ENCODE measurements around the gene GALNT2.

Gene GALNT2

DNA sequence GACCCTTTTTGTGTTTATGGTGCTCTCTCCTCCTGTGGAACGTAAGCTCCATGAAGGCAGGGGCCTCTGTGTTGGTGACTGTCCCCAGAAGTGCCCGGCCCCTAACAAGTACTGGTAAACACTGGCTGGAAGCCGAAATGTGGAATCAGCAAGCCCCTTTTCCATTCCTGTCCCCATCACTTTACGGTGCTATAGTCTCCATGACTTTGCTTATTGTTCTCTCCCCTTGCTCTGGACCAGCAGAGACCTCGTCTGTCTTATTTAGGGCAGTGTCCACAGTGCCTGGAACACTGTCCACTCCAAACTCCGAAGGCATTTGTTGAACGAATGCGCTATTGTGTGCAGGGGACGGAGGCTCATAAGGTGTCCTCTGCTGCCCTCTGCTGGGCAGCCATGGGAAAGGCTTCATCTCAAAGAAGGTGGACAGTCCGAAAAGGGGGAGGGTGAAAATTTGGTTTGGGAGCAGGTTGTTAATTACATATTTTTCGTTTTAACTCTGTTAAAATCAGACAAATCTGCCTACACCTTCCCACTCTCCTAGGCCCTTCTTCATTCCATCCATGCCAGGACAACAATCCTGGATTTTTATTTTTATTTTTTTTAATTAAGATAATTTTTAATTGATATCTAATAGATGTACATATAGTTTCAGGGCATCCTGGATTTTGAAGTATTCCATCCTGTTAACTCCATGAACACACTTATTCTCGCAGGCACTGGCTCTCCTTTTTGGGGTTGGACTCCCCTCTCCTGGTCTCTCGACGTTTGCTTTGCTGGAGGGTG is 243.5 kb downstream of the GALNT2 start:
- DNase-seq: peak; percentile 60 to 67

DNA sequence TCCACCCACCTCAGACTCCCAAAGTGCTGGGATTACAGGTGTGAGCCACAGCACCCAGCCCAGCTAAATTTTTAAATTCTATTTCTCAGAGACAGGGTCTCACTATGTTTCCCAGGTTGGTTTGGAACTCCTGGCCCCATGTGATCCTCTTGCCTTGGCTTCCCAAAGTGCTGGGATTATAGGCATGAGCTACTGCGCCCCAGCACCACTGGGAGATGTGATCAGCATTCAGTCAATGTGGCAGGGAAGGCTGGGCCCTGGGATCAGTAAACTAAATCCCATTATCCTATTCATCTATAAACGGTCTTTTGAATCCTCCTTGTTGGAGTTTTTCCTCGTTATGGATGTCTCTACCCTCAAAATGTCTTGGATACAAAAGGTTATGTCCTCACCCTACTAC is 245.6 kb downstream of the GALNT2 start:
- no peak for DNase-seq

DNA sequence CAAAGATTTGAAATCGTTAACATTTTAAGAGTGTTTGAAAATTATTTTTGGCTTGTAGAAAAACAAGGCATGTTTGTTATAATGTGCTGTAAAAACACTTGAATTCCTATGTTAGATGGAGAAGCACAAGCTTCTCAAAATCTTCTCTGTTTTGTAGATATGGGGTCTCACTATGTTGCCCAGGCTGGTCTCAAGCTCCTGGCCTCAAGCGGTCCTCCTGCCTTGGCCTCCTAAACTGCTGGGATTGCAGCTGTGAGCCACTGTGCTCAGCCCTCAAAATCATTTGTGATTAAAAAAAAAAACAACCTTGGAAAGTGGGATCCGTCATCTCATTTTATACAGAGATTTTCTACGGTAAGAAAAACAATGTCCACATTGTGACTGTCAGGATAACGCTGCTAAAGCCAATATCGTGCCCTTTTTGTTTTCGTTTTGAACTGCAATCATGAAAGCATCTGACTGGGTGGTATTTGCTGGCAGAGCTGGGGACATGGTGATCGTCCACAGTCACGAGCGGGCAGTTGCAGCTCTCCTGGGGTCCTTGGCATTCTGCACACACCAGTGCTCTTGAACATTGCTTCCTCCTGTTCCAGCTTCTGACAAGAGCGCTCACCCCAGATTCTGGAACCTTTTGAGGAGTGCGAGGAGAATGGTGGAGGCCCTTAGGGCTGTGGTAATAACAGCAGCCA is 246.6 kb downstream of the GALNT2 start:
- no peak for DNase-seq

DNA sequence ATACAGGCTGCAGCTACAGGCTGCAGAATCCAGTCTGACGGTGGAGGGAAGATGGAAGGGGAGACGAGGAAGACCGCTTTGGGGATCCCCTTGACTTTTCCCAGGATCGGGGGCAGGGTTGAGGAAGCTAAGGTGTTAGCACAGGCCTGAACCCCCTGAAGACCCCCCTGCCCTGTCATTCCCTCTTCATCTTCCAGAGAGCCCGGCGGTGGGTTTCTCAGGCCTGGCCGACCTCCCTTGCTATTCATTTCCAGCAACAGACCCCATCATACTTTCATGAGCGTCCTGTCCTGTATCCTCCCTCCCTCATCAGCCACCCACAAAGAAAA is 247.1 kb downstream of the GALNT2 start:
- DNase-seq: no peak

DNA sequence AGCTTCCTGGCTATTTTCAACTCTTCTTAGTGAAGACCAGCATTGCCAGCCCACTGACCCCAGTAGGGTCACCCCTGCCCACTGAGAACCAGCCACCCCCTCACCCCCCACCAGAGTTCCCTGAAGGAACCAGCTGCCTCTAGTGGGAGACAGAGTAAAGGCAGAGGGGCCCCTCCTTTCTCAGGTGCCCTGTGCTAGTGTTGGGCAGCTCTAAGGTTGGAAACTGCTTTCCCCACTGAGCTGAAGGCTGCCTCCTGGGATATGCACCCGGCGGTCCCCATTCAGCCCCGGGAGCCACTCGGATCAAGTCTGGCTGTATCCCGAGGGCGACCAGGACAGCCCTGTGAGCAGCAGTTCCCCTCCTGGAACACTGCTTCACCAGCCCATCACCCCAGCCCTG is 248.1 kb downstream of the GALNT2 start:
- no peak for DNase-seq

- DNase-seq: no peak
These were observed 250.1 kb downstream of the GALNT2 start for GRCh38 chr1:230316864-230317745.

GRCh38 chr1:230317823-230318819 is 251.1 kb downstream of the GALNT2 start:
- no peak for DNase-seq

- no peak for DNase-seq
These were observed 252.1 kb downstream of the GALNT2 start for GRCh38 chr1:230319014-230319747.

- DNase-seq: no peak
These were observed 253.8 kb downstream of the GALNT2 start for GRCh38 chr1:230320804-230321203.

DNA sequence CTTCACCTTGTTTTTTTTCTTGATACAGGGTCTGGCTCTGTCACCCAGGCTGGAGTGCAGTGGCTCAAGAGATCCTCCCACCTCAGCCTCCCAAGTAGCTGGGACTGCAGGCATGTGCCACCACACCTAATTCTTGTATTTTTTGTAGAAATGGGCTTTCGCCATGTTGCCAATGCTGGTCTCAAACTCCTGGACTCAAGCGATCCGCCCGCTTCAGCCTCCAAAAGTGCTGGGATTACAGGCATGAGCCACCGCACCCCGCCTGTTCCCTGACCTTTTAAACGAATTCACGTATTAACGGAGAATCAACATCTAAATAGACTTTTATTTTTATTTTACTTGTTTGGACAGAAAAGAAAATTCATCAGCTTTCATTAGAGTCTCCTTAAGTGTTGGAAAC is 254.3 kb downstream of the GALNT2 start:
- no peak for DNase-seq

- DNase-seq: no peak
These were observed 254.8 kb downstream of the GALNT2 start for GRCh38 chr1:230321741-230322420.

DNA sequence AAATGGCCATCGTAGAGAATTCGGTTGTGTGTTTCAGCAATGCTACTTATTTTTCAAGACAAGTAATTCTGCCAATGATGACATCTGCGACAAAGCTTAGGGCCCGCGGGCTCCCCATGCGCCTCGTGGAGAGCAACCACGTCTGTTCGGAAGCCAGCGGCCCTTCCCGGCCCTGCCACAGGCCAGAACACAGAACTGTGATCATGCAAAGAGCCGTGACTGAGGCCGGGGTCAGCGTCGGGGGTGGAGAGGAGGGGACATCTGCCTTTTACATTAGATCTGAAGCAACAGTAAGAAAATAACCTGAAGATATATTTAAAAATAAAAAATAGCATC is 255.4 kb downstream of the GALNT2 start:
- DNase-seq: no peak

DNA sequence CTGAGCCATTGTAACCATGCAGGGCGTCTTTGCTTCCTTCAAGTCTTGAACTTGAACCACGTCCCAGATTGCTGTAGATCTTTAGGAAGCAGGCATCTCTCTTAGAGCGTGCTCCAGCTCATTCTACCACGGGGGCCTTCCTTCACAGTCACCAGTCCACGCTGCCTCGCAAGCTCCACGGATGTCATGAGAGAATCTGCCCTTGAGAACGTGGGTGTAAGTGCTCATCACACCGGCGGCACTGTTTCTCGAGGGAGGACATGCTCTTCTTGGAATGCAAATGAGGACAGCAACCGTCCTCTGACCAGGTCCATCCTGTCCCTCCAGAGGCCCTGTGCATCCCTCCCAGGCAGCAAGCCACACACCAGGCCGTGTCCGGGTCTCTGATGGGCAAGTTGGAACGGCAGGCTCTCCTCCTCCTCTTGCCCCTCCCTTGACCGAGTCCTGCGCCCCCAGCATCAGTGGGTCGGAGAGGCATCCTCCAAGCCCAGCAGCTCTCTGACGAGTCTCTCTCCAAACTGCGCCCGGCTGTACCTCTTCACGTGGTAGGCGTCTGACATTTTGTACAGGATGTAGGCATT is 256.0 kb downstream of the GALNT2 start:
- DNase-seq: no peak

DNA sequence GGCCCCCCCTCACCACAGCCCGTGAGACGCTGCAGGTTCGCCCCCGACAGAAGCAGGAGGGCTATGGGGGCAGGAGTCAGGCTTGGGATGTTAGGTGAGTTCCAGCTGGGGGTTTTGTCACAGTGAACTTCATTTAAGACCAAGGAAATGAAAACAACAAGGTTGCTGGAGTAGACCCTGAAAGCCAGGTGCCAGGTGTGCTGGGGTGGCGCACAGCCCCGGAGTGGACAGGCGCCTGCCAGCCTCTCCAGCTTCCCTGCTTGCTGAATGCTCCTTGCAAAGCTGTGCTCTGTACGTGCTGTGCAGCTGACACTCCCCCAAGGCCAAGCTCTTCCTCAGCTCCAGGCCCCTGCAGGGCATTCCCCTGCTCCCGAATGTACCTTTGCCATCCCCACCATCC is 256.6 kb downstream of the GALNT2 start:
- DNase-seq: no peak

DNA sequence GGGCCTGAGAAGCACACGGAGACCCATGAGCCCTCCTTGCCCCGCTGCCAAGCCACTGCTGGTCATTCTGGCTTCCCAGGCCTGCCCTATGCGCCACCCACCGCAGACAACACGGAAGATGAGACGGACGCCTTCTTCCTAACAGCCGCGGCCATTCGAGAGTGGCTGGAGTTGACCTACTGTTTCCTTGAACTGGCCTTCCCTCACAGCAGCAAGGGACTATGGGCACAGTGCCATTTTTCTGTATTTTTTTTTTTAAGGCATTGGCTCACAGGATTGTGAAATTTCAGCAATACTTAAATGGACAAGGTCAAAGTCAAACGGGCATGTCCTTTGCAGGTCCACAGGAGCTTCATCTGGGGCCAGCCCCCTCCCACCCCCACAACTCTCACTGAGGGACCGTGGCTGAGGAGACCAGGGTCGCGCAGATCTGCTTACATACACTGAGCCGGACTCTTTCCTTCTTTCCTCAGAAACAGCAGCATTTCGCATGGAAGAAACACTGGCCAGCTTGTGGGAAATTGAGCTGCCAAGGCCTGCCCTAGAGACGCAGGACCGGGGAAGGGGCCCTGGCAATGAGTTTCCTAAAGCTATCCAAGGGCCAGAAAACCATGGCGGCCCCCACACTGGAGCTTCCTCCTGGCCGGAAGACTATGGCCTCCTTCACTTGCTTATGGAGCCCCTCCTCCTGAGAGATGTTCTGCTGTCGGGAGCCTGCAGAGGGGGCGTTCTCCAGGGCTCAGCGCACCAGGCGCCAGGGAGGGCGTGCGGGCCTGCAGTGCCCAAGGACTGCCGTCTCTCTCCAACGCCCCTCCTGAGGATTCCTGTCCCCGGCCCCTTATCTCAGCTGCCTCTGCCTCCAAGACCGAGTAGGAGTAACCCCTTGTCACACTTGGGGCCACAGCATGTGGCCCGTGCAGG is 260.2 kb downstream of the GALNT2 start:
- no peak for DNase-seq

GRCh38 chr1:230327892-230328284 is 260.9 kb downstream of the GALNT2 start:
- DNase-seq: no peak

- DNase-seq: no peak
These were observed 261.4 kb downstream of the GALNT2 start for GRCh38 chr1:230328342-230329015.

- no peak for DNase-seq
These were observed 263.1 kb downstream of the GALNT2 start for GRCh38 chr1:230330157-230330556.

Measured in CD4-positive, alpha-beta T cell treated with Interferon alpha-2 for 1 hour (primary cell).